GM18519 (cell line): Measurements from ENCODE around the gene USP31.

Source experiments
- ATAC-seq: cut with Tn5 transposase; IDR thresholded peaks from one replicate; pipeline ENCODE4 v1.9.1; 2021; ENCODE audit warnings: mild to moderate bottlenecking, moderate library complexity; ENCODE audit not compliant: unreplicated experiment, low FRiP score

The USP31 gene, protein sequence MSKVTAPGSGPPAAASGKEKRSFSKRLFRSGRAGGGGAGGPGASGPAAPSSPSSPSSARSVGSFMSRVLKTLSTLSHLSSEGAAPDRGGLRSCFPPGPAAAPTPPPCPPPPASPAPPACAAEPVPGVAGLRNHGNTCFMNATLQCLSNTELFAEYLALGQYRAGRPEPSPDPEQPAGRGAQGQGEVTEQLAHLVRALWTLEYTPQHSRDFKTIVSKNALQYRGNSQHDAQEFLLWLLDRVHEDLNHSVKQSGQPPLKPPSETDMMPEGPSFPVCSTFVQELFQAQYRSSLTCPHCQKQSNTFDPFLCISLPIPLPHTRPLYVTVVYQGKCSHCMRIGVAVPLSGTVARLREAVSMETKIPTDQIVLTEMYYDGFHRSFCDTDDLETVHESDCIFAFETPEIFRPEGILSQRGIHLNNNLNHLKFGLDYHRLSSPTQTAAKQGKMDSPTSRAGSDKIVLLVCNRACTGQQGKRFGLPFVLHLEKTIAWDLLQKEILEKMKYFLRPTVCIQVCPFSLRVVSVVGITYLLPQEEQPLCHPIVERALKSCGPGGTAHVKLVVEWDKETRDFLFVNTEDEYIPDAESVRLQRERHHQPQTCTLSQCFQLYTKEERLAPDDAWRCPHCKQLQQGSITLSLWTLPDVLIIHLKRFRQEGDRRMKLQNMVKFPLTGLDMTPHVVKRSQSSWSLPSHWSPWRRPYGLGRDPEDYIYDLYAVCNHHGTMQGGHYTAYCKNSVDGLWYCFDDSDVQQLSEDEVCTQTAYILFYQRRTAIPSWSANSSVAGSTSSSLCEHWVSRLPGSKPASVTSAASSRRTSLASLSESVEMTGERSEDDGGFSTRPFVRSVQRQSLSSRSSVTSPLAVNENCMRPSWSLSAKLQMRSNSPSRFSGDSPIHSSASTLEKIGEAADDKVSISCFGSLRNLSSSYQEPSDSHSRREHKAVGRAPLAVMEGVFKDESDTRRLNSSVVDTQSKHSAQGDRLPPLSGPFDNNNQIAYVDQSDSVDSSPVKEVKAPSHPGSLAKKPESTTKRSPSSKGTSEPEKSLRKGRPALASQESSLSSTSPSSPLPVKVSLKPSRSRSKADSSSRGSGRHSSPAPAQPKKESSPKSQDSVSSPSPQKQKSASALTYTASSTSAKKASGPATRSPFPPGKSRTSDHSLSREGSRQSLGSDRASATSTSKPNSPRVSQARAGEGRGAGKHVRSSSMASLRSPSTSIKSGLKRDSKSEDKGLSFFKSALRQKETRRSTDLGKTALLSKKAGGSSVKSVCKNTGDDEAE (N-terminal part only)

DNA sequence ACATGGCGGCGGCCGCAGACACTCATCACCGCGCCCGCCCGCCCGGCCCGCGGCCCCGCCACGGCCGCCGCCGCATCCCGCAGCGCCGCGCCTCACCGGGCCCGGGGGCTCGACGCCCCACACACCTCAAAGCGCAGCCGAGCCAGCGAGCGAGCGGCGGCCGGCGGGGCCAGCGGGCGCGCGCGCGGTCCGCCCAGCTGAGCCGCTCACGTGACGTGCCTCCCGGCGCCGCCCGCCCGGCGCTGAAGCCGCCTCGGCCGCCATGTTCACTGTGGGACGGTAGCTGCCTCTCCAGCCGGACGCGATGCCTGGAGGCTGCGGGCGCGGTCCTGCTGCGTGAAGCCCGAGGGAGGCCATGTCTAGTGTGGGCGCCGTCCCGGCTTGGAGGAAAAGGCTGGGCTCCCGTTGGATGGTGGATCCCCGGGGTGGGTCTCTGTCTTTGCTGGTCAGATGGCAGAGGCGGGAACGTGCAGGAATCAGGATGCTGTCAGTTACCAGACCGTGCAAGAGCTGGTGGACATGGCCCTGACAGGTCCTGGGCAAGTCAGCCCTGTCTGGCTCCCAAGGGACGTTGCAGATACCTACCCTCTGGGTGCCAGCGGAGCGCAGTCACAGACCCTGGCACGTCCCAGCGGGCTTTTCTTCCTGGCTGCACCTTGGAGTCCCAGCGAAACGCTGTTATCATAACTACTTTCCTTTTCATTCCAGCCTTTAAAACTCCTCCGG, at the start of gene USP31:
Gene USP31 (minus strand): TSS at position 186 of the 726 bp plus-strand sequence. CDS start 182 bp downstream, at position 4.
- peak; percentile 85 for ATAC-seq

DNA sequence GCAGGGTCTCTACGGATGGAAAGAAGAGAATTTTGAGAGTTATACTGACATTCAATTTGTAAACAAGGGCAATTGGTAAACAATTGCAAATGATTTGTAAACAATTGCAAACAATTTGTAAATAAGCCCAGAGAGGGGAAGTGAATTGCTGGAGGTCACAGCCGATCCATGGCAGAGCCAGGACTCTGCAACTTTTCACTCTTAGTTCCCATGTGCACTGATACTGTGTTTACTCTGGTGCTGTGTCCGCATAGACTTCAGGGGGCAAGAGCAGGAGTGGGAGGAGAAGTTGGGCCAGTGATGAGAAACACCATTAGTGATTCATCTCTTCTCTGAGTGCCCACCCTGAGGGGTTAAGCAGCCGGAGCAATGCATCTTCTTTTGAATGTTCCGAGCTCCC, 47.3 kb upstream of the USP31 start:
- no peak for ATAC-seq

DNA sequence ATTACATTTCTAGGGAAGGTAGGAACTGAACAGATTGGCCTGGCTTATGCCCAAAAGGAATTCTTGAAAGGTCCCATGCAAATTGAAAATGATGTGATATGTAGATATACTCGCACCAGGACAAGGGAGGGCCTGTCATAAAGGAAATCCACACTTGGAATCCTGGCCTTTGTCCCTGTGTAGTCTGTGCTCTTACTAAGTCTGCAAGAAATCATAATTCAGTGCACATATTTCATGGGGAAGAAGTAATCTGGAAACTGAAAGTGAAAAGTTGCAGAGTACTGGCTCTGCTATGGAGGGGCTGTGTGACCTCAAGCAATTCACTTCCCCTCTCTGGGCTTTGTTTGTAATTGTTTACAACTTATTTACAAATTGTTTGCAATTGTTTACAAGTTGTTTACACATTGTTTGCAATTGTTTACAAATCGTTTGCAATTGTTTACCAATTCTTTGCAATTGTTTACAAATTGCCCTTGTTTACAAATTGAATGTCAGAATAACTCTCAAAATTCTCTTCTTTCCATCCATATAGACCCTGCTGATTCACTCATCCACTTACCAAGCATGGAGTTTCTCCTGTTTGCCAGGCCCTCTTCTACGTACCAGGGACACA, 46.2 kb upstream of the USP31 start:
- ATAC-seq = no peak

DNA sequence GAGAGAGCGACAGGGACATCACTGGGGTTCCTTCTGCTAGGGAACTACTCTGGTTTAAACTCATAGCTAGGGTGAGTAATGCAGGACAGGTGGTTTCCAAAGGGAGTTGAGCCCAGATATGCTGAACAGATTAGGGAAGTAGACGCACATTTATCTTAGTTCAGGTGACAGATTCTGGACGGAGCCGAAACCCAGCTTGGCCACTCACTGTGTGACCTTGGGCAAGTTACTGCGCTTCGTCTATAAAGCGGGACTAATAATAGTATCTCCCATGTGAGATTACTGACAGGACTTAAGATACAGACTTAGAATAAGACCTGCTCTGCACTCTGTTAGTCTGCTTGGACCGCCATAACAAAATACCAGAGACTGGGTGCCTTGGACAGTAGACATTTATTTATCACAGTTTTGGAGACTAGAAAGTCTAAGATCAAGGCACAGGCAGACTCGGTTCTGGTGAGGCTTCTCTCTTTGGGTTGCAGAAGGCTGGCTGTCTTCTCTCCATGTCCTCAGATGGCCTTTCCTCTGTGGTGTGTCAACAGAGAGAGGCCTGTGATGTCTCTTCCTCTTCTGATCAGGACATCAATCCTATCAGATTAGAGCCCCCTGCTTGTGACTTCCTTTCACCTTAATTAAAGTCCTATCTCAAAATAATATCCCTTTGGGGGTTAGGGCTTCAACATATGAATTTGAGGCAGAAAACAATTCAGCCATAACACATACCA, 45.4 kb upstream of the USP31 start:
- no peak for ATAC-seq

DNA sequence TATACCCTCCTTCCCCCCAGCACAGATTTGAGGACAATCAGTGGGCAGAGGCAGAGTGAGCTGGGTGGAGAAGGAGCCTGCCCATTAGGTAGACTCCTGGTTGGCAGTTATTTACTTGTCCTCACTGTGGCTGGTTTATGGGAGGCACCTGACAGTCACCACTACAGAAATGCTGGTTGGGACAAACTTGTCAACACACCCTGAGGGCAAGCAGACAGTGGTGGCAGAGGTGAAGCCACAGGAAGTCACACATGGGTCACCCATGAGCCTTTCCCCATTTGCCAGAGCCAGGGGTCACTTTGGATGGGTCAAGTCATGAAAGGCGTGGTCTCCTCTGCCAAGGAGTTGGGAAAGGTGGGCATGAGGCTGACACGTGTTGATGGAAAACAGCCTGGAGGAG, 39.7 kb upstream of the USP31 start:
- ATAC-seq = no peak

DNA sequence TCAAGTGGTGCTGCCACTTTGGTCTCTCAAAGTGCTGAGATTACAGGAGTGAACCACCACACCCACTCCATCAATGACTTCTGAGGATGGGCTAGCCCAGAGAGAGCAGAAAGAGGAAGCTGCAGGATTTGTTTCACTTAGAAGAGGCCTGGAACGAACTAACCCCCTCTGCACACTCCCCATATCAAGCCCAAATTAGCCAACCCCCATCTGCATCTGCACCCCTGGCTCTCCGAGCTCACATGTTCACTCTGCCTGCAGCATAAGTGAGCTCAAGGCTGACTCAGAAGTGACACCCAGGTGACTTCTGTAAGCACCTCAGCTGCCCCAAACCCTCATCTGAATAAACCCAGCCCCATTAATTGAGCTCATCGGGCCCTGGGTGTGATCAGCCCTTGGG, 38.1 kb upstream of the USP31 start:
- ATAC-seq = no peak

DNA sequence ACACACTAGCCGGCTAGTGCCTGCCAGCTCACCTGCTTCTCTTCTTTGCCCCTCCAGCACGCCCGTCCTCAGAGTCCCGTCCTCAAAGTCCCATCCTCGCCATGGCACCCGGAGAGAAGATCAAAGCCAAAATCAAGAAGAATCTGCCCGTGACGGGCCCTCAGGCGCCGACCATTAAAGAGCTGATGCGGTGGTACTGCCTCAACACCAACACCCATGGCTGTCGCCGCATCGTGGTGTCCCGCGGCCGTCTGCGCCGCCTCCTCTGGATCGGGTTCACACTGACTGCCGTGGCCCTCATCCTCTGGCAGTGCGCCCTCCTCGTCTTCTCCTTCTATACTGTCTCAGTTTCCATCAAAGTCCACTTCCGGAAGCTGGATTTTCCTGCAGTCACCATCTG, 36.9 kb upstream of the USP31 start:
- no peak for ATAC-seq

DNA sequence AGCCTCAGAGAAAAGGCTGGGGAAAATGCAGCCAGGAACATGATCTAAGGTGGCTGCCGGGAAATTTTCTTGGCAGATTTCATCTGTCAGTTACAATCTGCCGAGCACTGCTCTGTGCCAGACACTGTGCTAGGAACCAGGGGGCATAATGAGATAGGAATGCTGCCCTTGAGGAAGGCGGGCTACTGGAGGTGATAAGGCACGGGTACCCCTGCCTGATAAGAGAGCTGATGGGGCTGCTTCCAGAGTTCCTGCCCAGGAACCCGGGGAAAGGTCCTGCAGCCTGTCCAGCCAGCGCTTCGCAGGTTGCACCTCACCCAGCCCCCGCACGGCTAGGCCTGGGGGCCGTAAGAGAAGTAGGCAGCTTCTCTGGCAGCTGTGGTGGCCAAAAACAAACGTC, 36.4 kb upstream of the USP31 start:
- ATAC-seq = no peak

DNA sequence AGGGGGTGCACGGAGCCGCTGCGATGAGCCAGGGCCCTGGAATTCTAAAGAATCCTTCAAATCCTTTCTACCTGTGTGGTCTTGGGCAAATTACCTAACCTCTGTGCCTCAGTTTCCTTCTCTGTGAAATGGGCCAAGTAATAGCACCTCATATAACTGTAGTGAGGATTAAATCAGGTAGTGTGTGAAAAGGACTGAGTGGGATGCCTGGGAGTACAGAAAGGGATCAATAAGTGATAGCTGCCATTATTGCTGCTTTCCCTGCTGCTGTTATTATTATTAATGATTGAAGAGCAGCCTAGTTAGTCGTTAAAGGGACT, 34.3 kb upstream of the USP31 start:
- no peak for ATAC-seq

DNA sequence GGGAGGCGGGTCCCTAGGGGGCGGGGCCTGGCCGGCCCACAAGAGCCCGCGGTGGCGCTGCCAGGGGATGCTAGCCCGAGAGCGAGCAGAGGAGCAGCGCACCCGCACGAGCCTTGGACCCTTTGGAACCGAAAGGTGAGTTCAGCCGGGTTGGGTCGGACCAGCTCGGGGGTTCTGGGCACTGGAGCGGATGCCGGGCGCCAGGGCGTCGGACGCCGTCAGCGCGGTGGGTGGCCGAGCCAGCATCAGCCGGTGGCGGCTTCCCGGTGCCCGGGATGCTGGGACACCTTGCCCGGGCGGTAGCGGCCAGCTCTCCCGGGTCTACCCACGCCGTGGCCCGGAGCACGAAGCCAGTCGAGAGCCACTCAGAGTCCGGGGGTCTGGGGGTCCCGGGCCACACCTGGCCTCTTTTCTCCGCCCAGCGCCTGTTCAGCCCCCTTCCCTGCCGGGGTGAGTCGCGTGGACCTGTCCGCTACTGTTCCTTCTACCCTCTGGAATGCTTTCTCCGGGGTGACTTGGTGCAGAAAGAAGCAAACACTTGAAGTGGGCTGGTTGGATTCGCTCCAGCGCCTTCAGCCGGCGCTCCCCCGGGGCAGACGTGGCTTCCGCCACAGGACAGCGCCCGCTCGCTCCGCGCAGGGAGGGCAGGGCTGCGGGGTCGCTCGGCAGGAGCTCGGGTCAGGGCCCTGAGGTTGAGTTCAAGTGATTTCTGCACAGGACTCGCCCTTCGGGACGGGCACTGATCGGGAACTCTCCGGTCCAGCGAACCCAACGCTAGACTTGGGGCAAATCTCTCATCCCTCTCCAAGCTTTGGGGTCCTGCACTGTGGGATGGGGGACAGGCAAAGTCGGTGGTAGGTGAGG, 33.7 kb upstream of the USP31 start, which contains the start of gene SCNN1G:
Gene SCNN1G (plus strand): TSS at position 67 of the 864 bp plus-strand sequence. CDS start 3,527 bp downstream, outside the sequence.
- no peak for ATAC-seq

DNA sequence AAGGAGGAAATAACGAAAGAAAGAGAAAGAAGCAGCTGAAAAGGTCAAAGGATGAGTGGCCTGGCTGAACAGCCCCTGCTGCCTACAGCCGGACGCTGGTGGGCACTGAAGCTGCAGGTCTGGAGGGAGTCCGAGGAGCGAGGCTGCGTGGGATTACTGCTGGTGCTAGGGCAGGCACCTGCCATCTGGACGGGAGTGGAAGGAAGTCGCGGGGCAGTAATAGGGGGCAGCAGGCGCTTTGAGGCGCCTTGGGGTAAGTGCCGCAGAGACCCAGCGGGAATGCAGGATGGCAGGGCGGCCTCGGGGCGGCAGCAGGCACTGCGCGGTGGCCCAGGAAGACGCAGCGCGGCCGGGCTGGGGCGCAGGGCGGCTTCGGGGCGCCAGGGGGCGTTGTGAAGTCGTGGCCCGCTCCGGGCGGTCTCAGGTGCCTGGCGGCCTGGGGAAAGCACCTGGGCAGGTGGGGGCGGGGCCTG, 33.0 kb upstream of the USP31 start:
- peak; percentile 72 for ATAC-seq

DNA sequence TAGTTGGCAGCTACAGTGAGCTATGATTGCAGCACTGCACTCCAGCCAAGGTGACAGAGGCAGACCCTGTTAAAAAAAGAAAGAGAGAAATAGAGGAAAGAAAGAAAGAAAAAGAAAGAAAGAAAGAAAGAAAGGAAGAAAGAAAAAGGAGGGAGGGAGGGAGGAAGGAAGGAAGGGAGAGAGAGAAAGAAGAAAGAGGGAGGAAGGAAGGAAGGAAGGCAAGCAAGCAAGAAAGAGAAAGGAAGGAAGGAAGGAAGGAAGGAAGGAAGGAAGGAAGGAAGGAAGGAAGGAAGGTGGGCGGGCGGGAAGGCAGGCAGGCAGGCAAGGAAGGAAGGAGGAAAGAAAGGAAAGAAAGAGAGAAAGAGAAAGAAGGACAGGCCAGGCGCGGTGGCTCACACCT, 32.3 kb upstream of the USP31 start:
- no peak for ATAC-seq

DNA sequence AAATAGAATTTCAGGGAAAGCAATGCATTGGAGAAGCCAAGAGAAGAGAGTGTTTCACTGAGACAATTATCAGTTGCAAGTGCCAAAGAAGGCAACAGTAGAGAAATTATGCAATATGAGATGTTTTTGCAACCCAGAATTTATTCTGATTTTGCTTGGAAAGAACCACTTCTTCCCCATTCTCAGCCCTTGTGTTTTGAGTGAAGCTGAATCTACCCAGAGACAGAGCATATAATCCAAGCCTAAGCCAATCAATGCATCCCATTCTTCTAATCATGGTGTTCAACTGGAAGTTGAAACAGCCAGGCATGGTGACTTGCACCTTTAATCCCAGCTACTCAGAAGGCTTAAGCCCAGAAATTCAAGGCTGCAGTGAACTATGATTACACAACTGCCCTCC, 26.4 kb upstream of the USP31 start:
- ATAC-seq = no peak

DNA sequence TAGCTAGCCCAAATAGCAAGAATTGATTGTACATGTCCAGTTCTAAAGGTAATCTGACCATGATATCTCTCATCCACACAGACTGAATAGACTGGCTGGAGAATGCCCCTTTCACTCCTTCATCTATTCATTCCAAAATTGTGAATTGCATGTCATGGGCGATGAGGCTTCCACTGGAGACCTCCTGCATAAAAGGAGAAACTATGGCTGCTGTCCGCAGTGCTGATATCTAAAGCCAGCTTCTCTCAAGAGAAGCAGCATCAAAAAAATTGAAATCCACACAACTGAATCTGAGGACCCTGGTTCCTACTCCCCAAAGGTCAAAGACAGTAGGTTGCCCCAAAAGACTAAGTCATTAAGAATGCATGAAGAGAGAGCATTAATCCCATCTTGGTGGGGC, 25.4 kb upstream of the USP31 start:
- no peak for ATAC-seq

DNA sequence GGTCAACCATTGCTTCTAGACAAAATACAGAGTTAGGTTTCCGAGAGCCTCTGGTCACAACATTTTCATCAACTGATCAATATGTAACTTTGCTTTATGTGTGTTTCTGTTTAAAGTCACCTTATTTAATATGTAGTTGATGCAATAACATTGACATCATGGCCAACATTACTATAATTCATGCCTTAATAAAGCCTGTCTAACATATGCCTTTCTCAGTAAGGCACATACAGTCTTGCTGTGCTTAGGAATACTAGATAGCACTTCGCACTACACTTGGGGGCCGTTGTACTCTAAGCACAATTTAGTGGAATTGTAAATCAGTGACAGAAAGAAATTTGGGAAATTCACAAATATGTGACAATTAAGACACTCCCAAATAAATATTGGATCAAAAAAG, 23.7 kb upstream of the USP31 start:
- no peak for ATAC-seq

DNA sequence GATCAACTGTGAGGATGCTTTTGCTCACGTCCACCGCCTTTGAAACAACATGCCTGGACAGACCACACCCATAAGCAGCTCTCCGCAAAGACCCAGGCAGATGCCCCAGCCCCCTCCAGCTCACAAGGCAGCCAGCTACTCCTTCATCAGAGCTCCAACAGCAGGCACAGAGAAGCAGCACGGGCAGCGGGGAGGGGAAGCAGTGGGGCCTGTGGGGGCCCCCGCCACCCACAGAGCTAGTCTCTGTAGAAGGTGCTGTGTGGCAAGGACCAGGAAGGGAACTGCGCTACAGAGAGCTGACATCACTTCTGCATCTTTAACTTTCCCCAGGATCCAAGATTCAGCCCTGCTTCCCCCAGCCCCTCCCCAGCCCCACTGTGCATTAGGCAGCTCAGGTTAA, 23.3 kb upstream of the USP31 start:
- no peak for ATAC-seq

DNA sequence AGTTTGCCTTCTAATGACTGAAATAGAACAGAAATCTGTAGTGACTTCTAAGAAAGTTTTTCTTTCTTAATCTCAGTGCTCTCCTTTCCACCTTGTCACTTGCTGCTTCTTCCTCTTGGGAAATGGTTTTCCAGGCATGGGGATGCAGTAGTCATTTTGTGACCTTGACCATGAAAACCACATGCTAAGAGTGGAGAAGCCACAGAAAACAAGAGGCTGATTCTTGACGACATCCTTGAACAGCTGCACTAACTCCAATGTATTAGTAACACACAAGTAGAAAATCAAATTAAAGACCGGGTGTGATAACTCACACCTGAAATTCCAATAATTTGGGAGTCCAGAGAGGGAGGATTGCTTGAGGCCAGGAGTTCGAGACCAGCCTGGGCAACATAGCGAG, 15.5 kb upstream of the USP31 start:
- ATAC-seq = no peak

DNA sequence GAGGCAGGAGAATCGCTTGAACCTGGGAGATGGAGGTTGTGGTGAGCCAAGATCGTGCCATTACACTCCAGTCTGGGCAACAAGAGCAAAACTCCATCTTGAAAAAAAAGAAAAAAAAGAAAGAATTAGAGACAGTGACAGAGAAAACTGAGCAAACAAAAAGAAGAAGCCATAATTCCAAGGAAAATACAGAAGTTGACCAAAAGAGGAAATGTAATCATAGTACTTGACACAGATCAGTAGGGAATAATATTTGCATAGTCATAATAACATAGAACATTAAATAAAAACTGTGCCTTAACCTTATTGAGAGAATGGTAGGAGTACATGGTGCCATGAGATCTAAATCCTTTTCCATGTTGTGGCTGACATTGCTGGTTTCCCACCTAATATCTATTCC, 14.7 kb upstream of the USP31 start:
- ATAC-seq = no peak
